K562 (cell line): ENCODE data around the gene SYN1. TPM values are rescaled to one million over a fixed set of nuclear protein-coding genes. Genes with fewer than 3 reads are reported as not detected.
A peak's percentile ranks its signal among the peaks of the same experiment; 100 is the strongest.

Source experiments
- CREM ChIP-seq: IDR thresholded peaks from 2 replicates; pipeline ENCODE4 v1.6.1; 2014; ENCODE audit warnings: antibody characterized with exemption, low read depth
- CTBP1 ChIP-seq: fragments of 450-650 bp; IDR thresholded peaks from 2 replicates; pipeline ENCODE4 v1.6.1; 2016; ENCODE audit warnings: borderline replicate concordance
- CTCF ChIP-seq, 3 experiments: IDR thresholded peaks in 2 of 3; conservative IDR thresholded peaks in 1 of 3; 2 replicates each; pipeline ENCODE4 v1.5.1; 2011 to 2012; ENCODE audit warnings: low read length in 3 of 3, mild to moderate bottlenecking in 3 of 3, control low read depth in 2 of 3, improper control_type of control experiment in 1 of 3, inconsistent platforms in 1 of 3, low read depth in 1 of 3, mixed read lengths in 1 of 3, moderate library complexity in 1 of 3; ENCODE audit not compliant: insufficient read depth in 2 of 3
- GABPB1 ChIP-seq: sonication (generic); formaldehyde crosslinking; IDR thresholded peaks from 2 replicates; pipeline ENCODE4 v1.8.0; 2022; ENCODE audit warnings: mild to moderate bottlenecking, missing genetic modification reagents
- REST ChIP-seq, 2 experiments: fragments of 450-650 bp; formaldehyde crosslinking in 1 of 2; IDR thresholded peaks; 2 replicates each; pipeline versions ENCODE4 v1.4.0 to v1.6.1; 2014 to 2020; ENCODE audit warnings: mild to moderate bottlenecking in 2 of 2, borderline replicate concordance in 1 of 2, low read depth in 1 of 2
- SMAD1 ChIP-seq: fragments of 150-350 bp; IDR thresholded peaks from 2 replicates; pipeline ENCODE4 v1.6.1; 2014; ENCODE audit warnings: low read length, low read depth; ENCODE audit not compliant: partially characterized antibody
- YY1 ChIP-seq, 3 experiments: IDR thresholded peaks; 2 replicates each; pipeline ENCODE4 v1.6.1; 2011; ENCODE audit warnings: low read length in 2 of 3, mild to moderate bottlenecking in 2 of 3, moderate library complexity in 2 of 3, borderline replicate concordance in 1 of 3, control low read depth in 1 of 3, low read depth in 1 of 3; ENCODE audit not compliant: insufficient read depth in 3 of 3, insufficient replicate concordance in 2 of 3, control insufficient read depth in 1 of 3, insufficient read length in 1 of 3; ENCODE audit errors: extremely low read depth in 1 of 3
- ZNF609 ChIP-seq: sonication (generic); formaldehyde crosslinking; IDR thresholded peaks from 2 replicates; pipeline ENCODE4 v1.8.1; 2023; ENCODE audit warnings: missing genetic modification reagents, mild to moderate bottlenecking, borderline replicate concordance
- polyA plus RNA-seq, 8 experiments: library from polyadenylated mRNA; depleted of rRNA in 4 of 8; stranded (reverse) in 5 of 8; unstranded in 3 of 8; fragments of >200 nt; fragmentation: Nextera tagmentation in 2 of 8; fragmentation: Illumina TruSeq in 1 of 8; extraction: Ambion mirVana in 2 of 8; extraction: Trizol in 1 of 8; gene quantifications; 2 replicates each; pipeline versions ENCODE4 v1.2.1 to v1.2.3, GENCODE V29; 2011 to 2014; ENCODE audit warnings: inconsistent platforms in 1 of 8, missing spikeins in 1 of 8
- total RNA-seq, 7 experiments: library from RNA; depleted of rRNA in 6 of 7; stranded (reverse); fragments of >200 nt in 6 of 7; fragmentation: Illumina TruSeq in 2 of 7; extraction: Trizol in 2 of 7; gene quantifications; 2 replicates each; pipeline versions ENCODE4 v1.2.1 to v1.2.3, GENCODE V29; 2011 to 2021; ENCODE audit warnings: low replicate concordance in 1 of 7
- TF ChIP-seq, protein P1 (sequence below): fragments of 450-650 bp; formaldehyde crosslinking; IDR thresholded peaks from 2 replicates; pipeline ENCODE4 v1.4.0; 2020; ENCODE audit warnings: mild to moderate bottlenecking, moderate library complexity

The SYN1 gene
- total and polyA plus RNA-seq, 9 of the 15 experiments (the other 6 are each of a cell fraction or from before 2014, with no cell fraction given): 0.01 to 0.28 (median 0.18) TPM; not detected in 2

- peak; percentile 83 for TF ChIP-seq REST (IDR thresholded peaks at IDR 0.05; ENCODE audit: borderline replicate concordance)
- no peak for TF ChIP-seq REST (CRISPR knock-in tag; IDR thresholded peaks at IDR 0.05; ENCODE audit: low read depth)
- TF ChIP-seq CREM: peak; percentile 72
- TF ChIP-seq YY1 (IDR thresholded peaks at IDR 0.05; ENCODE audit: borderline replicate concordance in 1 of 3, control insufficient read depth in 1 of 3, extremely low read depth in 1 of 3, insufficient read depth in 3 of 3, insufficient read length in 1 of 3, insufficient replicate concordance in 2 of 3, low read depth in 1 of 3, low read length in 2 of 3): peak in 1 of 3 experiments; percentile 48
- TF ChIP-seq, protein P1, sequence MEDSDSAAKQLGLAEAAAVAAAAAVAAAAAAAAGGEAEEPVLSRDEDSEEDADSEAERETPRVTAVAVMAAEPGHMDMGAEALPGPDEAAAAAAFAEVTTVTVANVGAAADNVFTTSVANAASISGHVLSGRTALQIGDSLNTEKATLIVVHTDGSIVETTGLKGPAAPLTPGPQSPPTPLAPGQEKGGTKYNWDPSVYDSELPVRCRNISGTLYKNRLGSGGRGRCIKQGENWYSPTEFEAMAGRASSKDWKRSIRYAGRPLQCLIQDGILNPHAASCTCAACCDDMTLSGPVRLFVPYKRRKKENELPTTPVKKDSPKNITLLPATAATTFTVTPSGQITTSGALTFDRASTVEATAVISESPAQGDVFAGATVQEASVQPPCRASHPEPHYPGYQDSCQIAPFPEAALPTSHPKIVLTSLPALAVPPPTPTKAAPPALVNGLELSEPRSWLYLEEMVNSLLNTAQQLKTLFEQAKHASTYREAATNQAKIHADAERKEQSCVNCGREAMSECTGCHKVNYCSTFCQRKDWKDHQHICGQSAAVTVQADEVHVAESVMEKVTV (CRISPR knock-in tag): peak; percentile 82
- no peak for TF ChIP-seq SMAD1
- TF ChIP-seq ZNF609 (CRISPR knock-in tag): no peak
- peak; percentile 69 to 90 (median 86) for TF ChIP-seq CTCF (IDR thresholded peaks at IDR 0.05 in 2 of 3, conservative IDR thresholded peaks at IDR 0.05 in 1 of 3; ENCODE audit: insufficient read depth in 2 of 3, low read depth in 1 of 3, low read length in 3 of 3)
- TF ChIP-seq CTBP1: peak; percentile 63
- 0 out of 2 replicates have a peak, but pooled peaks have one; percentile 30 for TF ChIP-seq GABPB1 (CRISPR knock-in tag)
Observed at GRCh38 chrX:47523297-47523696, 96.4 kb downstream of the SYN1 start (continued).
